Astrocyte of the cerebellum (primary cell): Measurements from ENCODE around the gene ELOVL7.

Source experiments
- DNase-seq: peaks from one replicate; pipeline ENCODE4 v3.0.0-alpha.2; 2011; ENCODE audit warnings: low read depth
- H3K4me3 ChIP-seq: 2 replicates; pipeline ENCODE4 v1.5.1; 2011; ENCODE audit warnings: mild to moderate bottlenecking, low read depth, low read length, moderate library complexity
- CTCF ChIP-seq: IDR thresholded peaks from 2 replicates; pipeline ENCODE4 v1.5.1; 2012; ENCODE audit warnings: low read length, low read depth, moderate library complexity, mild to moderate bottlenecking; ENCODE audit errors: missing control alignments
- in situ Hi-C: cut with HindIII; loops from 2 replicates; pipeline ENCODE4 v1.10.0; 2017; ENCODE audit warnings: low sequenced_read_pairs

ELOVL7 gene

DNA sequence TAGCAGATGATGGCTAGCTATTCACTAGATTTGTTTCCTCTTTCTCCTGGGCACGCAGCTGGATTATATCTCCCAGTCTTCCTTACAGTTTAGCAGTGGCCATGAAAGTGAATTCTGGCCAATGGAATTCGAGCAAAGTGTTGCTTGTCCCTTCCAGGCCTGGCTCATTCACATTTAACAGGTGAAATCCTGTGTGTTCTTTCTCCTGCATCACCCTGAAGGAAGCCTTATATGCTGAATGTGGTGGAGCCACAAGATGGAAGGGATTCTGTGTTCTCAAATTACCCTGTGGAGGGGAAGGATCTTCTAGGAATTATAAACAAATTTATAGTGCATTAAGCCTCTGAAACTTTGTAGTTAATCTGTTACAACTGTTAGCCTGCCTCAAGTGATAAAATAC is 8.2 kb upstream of the ELOVL7 start:
- no peak for DNase-seq
- TF ChIP-seq CTCF: no peak
- in situ Hi-C loops: no loop called here
- H3K4me3 ChIP-seq: no peak overlapping the region

GRCh38 chr5:60851626-60852025 is 7.6 kb upstream of the ELOVL7 start:
- TF ChIP-seq CTCF: no peak
- in situ Hi-C loops: no loop called here
- no peak for DNase-seq
- no peak overlapping the region for H3K4me3 ChIP-seq

DNA sequence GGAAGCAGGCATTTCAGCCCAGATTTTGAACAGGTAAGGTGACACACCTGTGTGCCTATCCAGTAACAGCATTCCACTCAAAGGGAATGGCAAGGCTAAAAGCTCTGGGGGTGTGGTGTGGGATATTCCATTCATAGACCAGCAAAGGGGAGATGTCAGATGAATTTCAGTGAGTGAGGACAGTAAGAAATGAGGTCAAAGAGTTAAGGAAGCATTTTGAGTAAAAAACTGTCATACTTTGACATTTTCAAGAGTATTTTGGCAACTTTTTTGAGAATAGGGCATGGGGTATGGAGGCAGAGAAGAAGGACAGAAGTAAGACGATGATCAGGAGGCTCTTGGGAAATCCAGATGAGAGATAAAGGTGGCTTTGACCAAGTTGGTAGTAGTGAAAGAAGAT is 2.2 kb upstream of the ELOVL7 start:
- no peak overlapping the region for H3K4me3 ChIP-seq
- no peak for DNase-seq
- no peak for TF ChIP-seq CTCF
- in situ Hi-C loops: no loop called here

- in situ Hi-C loops: no loop called here
- no peak for DNase-seq
These were observed 608 bp downstream of the ELOVL7 start for GRCh38 chr5:60843386-60843935.

GRCh38 chr5:60842871-60843385 is 1.1 kb downstream of the ELOVL7 start:
- TF ChIP-seq CTCF: no peak
- DNase-seq: no peak
- peak overlapping the region; percentile 71 for H3K4me3 ChIP-seq
- in situ Hi-C loops: no loop called here

More at GRCh38 chr5:60843386-60843935, 608 bp downstream of the ELOVL7 start:
- H3K4me3 ChIP-seq: peak overlapping the region; percentile 71
- TF ChIP-seq CTCF: peak; percentile 1

DNA sequence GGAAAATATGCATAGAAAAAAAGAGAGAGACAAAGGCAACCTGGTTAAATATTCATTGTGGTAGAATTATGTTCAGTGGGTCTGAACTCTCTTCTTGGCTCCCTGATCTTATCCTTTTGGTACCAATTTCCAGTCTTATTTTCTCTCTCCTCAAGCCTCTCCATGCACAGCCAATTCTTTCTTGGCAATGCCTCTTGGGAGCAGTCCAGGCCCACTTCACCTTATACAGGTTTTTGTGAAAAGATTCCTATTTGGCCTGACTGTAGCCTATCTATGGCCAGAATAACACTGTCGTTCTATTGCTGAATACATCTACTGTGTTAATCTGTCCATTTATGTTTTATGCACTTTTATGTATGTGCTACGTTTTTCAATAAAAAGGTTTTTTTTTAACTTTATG is 2.7 kb downstream of the ELOVL7 start:
- no peak overlapping the region for H3K4me3 ChIP-seq
- no peak for TF ChIP-seq CTCF
- in situ Hi-C loops: no loop called here

More for the DNA sequence above, 2.7 kb downstream of the ELOVL7 start:
- no peak for DNase-seq
